ENCODE measurements around the gene RGS3. TPM values are rescaled to one million over a fixed set of nuclear protein-coding genes. Genes with fewer than 3 reads are reported as not detected.

Gene RGS3
- total RNA-seq, 1 experiment from 2014 or later, result 39.4 TPM

- Histone ChIP-seq H3K4me1 (ENCODE audit: control insufficient read depth in 1 of 2, insufficient read depth in 2 of 2, low read length in 2 of 2) (peaks cover 0 to 5% of the 10 kb centered on the region in 2 experiments; a peak in 1 of 4 replicates), H3K9me2 (ENCODE audit: insufficient read depth) (no peaks in the 10 kb centered on the region), H3K79me2 (ENCODE audit: insufficient read depth, low read length) (no peaks in the 10 kb centered on the region; the same call in 1 of the 2 replicates), H3K27ac (ENCODE audit: low read depth, low read length) (no peak overlapping the region), H3K4me2 (ENCODE audit: low read length) (no peak overlapping the region), H3K9ac (ENCODE audit: low read length) (no peak overlapping the region), H2AFZ (ENCODE audit: low read depth, low read length, poor library complexity, severe bottlenecking) (no peak overlapping the region), H3K4me3 (replicated peaks in 1 of 2; ENCODE audit: low read depth in 1 of 2, low read length in 2 of 2) (no peak overlapping the region), H4K20me1 (ENCODE audit: insufficient read depth) (no peaks in the 10 kb centered on the region), H3K27me3 (ENCODE audit: insufficient read depth, low read length) (no peaks in the 10 kb centered on the region), H3K9me3 (ENCODE audit: control insufficient read depth in 1 of 2, insufficient read depth in 1 of 2, low read depth in 1 of 2, low read length in 2 of 2) (no peaks in the 10 kb centered on the region), H3K36me3 (ENCODE audit: control insufficient read depth in 1 of 2, insufficient read depth in 2 of 2, low read length in 2 of 2) (peaks cover 14 to 23% of the 10 kb centered on the region in 2 experiments)
- RAD21 ChIA-PET (ENCODE audit: low non-redundant PET in 1 of 2, low total read pairs in 2 of 2, uncharacterized antibody in 2 of 2, unreplicated experiment in 2 of 2), result no interaction called here
- TF ChIP-seq ZFX (IDR thresholded peaks at IDR 0.05) (no peak), CBX3 (IDR thresholded peaks at IDR 0.05; ENCODE audit: low read depth) (no peak), JUND (IDR thresholded peaks at IDR 0.05) (no peak), ZNF274 (IDR thresholded peaks at IDR 0.05; ENCODE audit: low read depth, low read length) (no peak)
- BruUV-seq (replicated peaks), result no TSS peak
- CTCF ChIA-PET, result no interaction called here
- ATAC-seq, result no peak
- intact Hi-C loops (cut with micrococcal nuclease), result no loop called here
- no peak for DNase-seq (ENCODE audit: low read depth, low spot score)
- POLR2A ChIA-PET, result no interaction called here
Measured at GRCh38 chr9:113507256-113507655, 43.7 kb downstream of the RGS3 start.

GRCh38 chr9:113508111-113508749, 44.7 kb downstream of the RGS3 start:
- ATAC-seq (peak; percentile 80), DNase-seq (ENCODE audit: low read depth, low spot score) (peak; percentile 4)
- Histone ChIP-seq H3K79me2 (ENCODE audit: insufficient read depth, low read length) (no peaks in the 10 kb centered on the region; the same call in 1 of the 2 replicates), H3K4me2 (ENCODE audit: low read length) (no peak overlapping the region), H3K4me3 (replicated peaks in 1 of 2; ENCODE audit: low read depth in 1 of 2, low read length in 2 of 2) (no peak overlapping the region), H3K27me3 (ENCODE audit: insufficient read depth, low read length) (no peaks in the 10 kb centered on the region), H3K9me3 (ENCODE audit: control insufficient read depth in 1 of 2, insufficient read depth in 1 of 2, low read depth in 1 of 2, low read length in 2 of 2) (no peaks in the 10 kb centered on the region), H3K36me3 (ENCODE audit: control insufficient read depth in 1 of 2, insufficient read depth in 2 of 2, low read length in 2 of 2) (peaks cover 14 to 24% of the 10 kb centered on the region in 2 experiments), H3K27ac (ENCODE audit: low read depth, low read length) (no peak overlapping the region), H4K20me1 (ENCODE audit: insufficient read depth) (no peaks in the 10 kb centered on the region), H3K9me2 (ENCODE audit: insufficient read depth) (no peaks in the 10 kb centered on the region), H2AFZ (ENCODE audit: low read depth, low read length, poor library complexity, severe bottlenecking) (no peak overlapping the region), H3K9ac (ENCODE audit: low read length) (no peak overlapping the region), H3K4me1 (ENCODE audit: control insufficient read depth in 1 of 2, insufficient read depth in 2 of 2, low read length in 2 of 2) (peaks cover 0 to 5% of the 10 kb centered on the region in 2 experiments; a peak in 1 of 4 replicates)
- BruUV-seq (replicated peaks), result no TSS peak
- RAD21 ChIA-PET (ENCODE audit: low non-redundant PET in 1 of 2, low total read pairs in 2 of 2, uncharacterized antibody in 2 of 2, unreplicated experiment in 2 of 2), result interaction anchor here in 1 of 2 experiments (0.9 kb wide), 1 partner anchor 147 kb away, joined by 3 read pairs; no protein-coding TSS in a partner anchor
- intact Hi-C loops (cut with micrococcal nuclease), result no loop called here
- TF ChIP-seq JUND (IDR thresholded peaks at IDR 0.05) (no peak), POLR2A (IDR thresholded peaks at IDR 0.05; ENCODE audit: borderline replicate concordance, extremely low read depth, insufficient read depth, insufficient read length) (no peak), CTCF (IDR thresholded peaks at IDR 0.05 in 2 of 3, conservative IDR thresholded peaks at IDR 0.05 in 1 of 3; ENCODE audit: borderline replicate concordance in 1 of 3, insufficient read depth in 1 of 3, low read depth in 2 of 3, low read length in 2 of 3) (peak in 2 of 3 experiments; percentile 54 to 58; a peak in 4 of 6 replicates), ZFX (IDR thresholded peaks at IDR 0.05) (no peak), RAD21 (IDR thresholded peaks at IDR 0.05; ENCODE audit: low read depth) (peak; percentile 33), EZH2phosphoT487 (IDR thresholded peaks at IDR 0.05; ENCODE audit: borderline replicate concordance) (no peak)
- POLR2A ChIA-PET, result no interaction called here
- CTCF ChIA-PET, result no interaction called here
